Effector memory CD8-positive, alpha-beta T cell (primary cell): ENCODE data around the gene NAALADL1.
"Not testable (repeated sequence)": the region's sequence is repeated elsewhere in the genome, so short reads cannot be mapped to it uniquely, and the experiment has no call there.

Experiments
- ATAC-seq: fragments of 150-1000 bp; cut with Tn5 transposase; replicated peaks from 2 replicates; pipeline ENCODE4 v1.10.0; 2021; ENCODE audit warnings: mild to moderate bottlenecking, moderate library complexity
- DNase-seq, 3 experiments: peaks; one replicate each; pipeline ENCODE4 v3.0.0; 2021
- H3K27ac Mint-ChIP-seq, 2 donors: one replicate each; pipeline ENCODE4 v1.8.0; 2022; ENCODE audit warnings: mild to moderate bottlenecking in 2 of 2, mixed read lengths in 2 of 2, moderate library complexity in 2 of 2
- H3K27me3 Mint-ChIP-seq, 2 donors: one replicate each; pipeline ENCODE4 v1.8.0; 2022; ENCODE audit warnings: mixed read lengths in 2 of 2
- H3K36me3 Mint-ChIP-seq: one replicate; pipeline ENCODE4 v1.8.0; 2022; ENCODE audit warnings: mild to moderate bottlenecking, moderate library complexity, mixed read lengths; ENCODE audit not compliant: insufficient read depth
- H3K4me1 Mint-ChIP-seq, 2 donors: one replicate each; pipeline ENCODE4 v1.8.0; 2022; ENCODE audit warnings: low read depth in 2 of 2, mixed read lengths in 2 of 2
- H3K4me3 Mint-ChIP-seq, 2 donors: one replicate each; pipeline ENCODE4 v1.8.0; 2022; ENCODE audit warnings: mild to moderate bottlenecking in 2 of 2, mixed read lengths in 2 of 2, moderate library complexity in 2 of 2
- H3K9me3 Mint-ChIP-seq, 2 donors: one replicate each; pipeline ENCODE4 v1.8.0; 2022; ENCODE audit warnings: mixed read lengths in 2 of 2

The NAALADL1 gene

DNA sequence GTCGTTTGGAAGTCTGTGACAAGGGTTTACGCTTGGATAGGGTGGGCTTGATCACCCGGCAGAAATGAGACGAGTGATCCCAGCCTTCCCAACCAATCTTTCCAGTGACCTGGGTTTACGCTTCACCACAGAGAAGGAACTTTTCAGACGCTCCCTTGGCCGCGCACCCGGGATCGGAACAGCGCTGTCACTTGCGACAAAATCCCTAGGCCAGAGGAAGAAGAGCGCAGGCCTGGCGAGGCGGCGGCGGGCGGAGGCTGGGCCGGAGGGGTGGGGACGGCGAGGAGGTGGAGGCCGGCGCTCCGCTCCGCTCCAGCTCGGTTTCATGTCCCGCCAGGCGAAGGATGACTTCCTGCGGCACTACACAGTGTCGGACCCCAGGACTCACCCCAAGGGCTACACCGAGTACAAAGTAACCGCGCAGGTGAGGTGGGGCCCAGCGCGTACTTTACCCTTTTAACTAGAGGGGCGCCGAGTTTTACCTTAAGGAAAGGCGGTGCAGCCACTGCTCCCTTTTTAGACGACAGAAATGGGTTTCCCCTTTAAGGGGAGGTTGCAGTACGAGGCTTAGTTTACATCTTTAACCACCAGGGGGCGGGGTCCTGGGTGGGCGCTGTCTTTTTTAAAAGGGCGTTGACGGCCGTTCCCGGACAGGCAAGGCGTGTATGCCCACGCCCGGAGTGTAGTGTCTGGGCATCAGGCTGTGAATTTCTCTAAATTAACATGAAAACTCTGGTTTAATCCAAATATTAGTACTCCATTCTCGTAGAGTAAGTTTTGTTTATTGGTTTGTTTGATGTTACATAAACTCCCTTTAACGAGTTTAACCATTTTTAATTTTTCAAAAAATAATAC lies 30.9 kb downstream of the NAALADL1 start, which contains the start of gene SNX15:
SNX15 (plus strand) TSS at position 227 of the 855 bp plus-strand sequence; CDS start at position 326, 99 bp downstream.
- H3K4me1 Mint-ChIP-seq: peaks cover 10 to 15% of the 10 kb centered on the region in 2 donors
- DNase-seq: peak; percentile 87 to 92 (median 90)
- H3K9me3 Mint-ChIP-seq: no peaks in the 10 kb centered on the region
- peak within 1 kb of the TSS in 1 of 2 donors; percentile 76 for H3K27ac Mint-ChIP-seq
- peak; percentile 93 for ATAC-seq
- no peaks in the 10 kb centered on the region for H3K27me3 Mint-ChIP-seq
- peaks cover 14% of the 10 kb centered on the region for H3K36me3 Mint-ChIP-seq
- H3K4me3 Mint-ChIP-seq: peak within 1 kb of the TSS; percentile 74 to 76

DNA sequence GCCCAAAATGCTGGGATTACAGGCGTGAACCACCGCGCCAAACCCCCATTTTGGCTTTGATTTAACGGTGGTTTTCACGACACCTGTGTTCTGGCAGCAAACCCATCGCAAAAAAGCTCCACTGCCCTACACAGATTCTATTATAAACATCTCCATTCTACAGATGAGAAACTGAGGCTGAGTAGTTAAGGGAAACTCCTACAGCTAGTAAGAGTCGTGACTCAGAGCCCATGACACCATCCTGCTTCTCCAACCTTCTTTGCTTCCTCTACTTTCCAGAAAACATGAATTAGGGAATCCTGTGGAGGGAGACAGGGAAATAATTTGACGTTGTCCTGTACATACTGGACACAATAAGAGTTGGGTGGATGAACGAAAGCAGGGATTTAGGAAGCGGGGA lies 31.5 kb downstream of the NAALADL1 start:
- Mint-ChIP-seq H3K4me3 (peak overlapping the region; percentile 74 to 76), H3K27me3 (no peaks in the 10 kb centered on the region), H3K9me3 (no peaks in the 10 kb centered on the region), H3K36me3 (peaks cover 15% of the 10 kb centered on the region), H3K4me1 (peaks cover 10 to 15% of the 10 kb centered on the region in 2 donors), H3K27ac (no peak overlapping the region)
- DNase-seq (no peak), ATAC-seq (no peak)

DNA sequence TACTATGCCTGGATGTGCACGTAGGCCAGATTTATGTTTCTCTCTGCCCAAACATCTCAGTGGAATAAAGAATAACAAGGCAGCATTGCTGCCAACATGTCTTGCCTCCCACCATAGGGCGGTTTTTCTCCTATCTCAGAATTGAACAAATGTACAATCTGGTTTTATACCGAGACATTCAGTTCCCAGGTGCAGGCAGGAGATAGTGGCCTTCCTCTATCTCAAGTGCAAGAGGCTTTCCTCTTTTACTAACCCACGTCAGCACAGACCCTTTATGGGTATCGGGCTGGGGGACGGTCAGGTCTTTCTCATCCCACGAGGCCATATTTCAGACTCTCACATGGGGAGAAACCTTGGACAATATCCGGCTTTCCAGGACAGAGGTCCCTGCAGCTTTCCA lies 34.9 kb downstream of the NAALADL1 start:
- not testable (repeated sequence) for ATAC-seq, H3K9me3 Mint-ChIP-seq, H3K27ac Mint-ChIP-seq, H3K4me3 Mint-ChIP-seq, H3K27me3 Mint-ChIP-seq, DNase-seq
- Mint-ChIP-seq H3K36me3 (peaks cover 26% of the 10 kb centered on the region), H3K4me1 (peaks cover 10 to 15% of the 10 kb centered on the region in 2 donors)

DNA sequence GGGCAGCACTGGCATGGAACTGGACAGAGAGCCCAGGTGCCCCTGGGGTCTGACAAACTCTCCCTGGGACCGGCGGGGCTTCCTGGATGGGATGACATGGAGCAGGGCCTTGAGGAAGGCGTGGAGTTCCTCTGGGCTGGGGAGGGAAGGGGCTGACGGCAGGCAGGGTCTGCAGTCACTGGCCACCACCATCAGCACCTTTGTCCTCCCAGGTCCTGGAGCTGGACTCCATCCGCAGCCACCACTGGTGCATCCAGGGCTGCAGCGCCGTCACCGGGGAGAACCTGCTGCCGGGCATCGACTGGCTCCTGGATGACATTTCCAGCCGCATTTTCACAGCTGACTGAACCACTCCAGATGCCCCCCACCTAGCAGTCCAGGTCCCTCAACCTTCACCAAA lies 36.8 kb downstream of the NAALADL1 start:
- Mint-ChIP-seq H3K4me3 (no peak overlapping the region), H3K9me3 (no peaks in the 10 kb centered on the region), H3K27ac (peak overlapping the region in 1 of 2 donors; percentile 41), H3K27me3 (no peaks in the 10 kb centered on the region), H3K36me3 (peaks cover 16% of the 10 kb centered on the region), H3K4me1 (peaks cover 3 to 7% of the 10 kb centered on the region in 2 donors)
- ATAC-seq: no peak
- no peak for DNase-seq

DNA sequence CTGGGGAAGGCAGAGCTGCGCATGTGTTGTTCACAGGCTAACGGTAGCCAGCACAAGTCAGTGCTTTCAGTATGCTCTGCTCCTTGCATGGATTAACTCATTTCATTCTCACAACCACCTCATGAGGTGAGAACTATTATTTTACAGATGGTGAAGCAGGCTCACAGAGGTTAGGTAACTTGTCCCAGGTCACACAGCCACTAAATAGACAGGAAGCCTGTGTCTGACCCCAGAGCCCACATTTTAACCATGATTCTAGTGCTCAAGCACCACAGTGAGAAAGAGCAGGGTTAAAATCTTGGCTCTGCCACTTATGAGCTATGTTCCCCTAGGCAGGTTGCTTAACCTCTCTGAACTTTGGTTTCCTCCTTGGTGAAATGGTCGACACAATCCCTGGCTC lies 37.4 kb downstream of the NAALADL1 start:
- Mint-ChIP-seq H3K27me3 (no peaks in the 10 kb centered on the region), H3K27ac (peak overlapping the region in 1 of 2 donors; percentile 41), H3K4me3 (no peak overlapping the region), H3K4me1 (peaks cover 6 to 10% of the 10 kb centered on the region in 2 donors), H3K9me3 (no peaks in the 10 kb centered on the region), H3K36me3 (peaks cover 18% of the 10 kb centered on the region)
- ATAC-seq: no peak
- DNase-seq: no peak

DNA sequence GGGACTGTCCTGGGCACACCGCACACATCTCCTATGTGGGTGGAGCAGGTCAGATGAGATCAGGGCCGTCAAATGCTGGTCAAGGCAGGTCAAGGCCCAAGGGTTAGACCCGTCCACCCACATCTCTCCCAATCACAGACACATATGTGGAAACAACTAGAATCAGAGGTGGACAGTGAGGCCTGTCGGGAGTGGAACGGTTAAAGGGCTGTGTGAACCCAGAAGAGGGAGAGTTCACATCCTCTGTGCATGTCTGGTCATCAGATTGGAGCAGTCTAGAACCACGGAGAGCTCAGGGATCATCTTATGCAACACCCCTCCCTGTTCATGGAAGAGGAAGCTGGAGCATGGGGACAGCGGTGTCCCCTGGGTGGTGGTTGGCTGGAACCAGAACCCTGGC lies 38.5 kb downstream of the NAALADL1 start:
- DNase-seq (no peak), ATAC-seq (no peak)
- Mint-ChIP-seq H3K4me1 (peaks cover 10 to 15% of the 10 kb centered on the region in 2 donors), H3K27me3 (no peaks in the 10 kb centered on the region), H3K36me3 (peaks cover 20% of the 10 kb centered on the region), H3K27ac (no peak overlapping the region), H3K4me3 (no peak overlapping the region), H3K9me3 (no peaks in the 10 kb centered on the region)

DNA sequence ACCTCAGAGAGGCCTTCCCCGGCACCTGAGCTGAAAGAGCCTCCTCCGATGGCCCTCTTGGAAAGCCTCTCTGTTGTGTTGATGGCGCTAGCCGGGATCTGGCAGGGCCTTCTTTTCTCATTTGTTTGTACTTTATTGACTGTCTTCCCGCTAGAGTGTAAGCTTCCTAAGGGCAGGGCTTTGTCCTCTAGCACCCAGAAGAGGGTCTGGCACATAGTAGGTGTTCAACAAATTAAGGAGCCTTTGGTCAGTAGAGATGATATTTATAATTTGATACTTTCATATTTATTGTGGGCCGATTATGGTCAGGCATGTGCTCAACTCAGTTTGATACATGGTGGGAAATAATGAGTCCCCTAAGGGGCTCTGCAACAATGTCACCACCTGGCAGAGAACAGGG lies 40.4 kb downstream of the NAALADL1 start:
- Mint-ChIP-seq H3K27me3 (no peaks in the 10 kb centered on the region), H3K36me3 (peaks cover 29% of the 10 kb centered on the region), H3K4me1 (peaks cover 19 to 22% of the 10 kb centered on the region in 2 donors), H3K9me3 (no peaks in the 10 kb centered on the region), H3K27ac (no peak overlapping the region), H3K4me3 (no peak overlapping the region)
- ATAC-seq: no peak
- DNase-seq: no peak

DNA sequence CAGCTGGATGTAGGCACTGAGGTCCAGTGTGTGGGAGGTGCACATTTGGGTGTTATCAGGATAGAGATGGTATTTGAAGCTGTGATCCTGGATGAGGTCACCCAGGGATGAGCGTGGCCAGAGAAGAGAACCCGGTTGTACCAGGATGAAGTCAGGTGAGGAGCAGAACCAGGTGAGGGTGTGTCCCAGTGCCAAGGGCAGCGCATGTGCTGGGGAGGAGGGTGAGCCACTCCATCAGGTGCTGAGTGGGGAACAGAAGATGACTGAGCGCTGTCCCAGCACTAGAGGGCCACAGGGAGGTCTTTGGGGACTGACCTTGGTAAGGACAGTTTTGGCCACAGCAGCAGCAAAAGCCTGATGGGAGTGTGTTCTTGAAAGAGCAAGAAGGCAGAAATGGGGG lies 41.6 kb downstream of the NAALADL1 start:
- ATAC-seq (no peak), DNase-seq (no peak)
- no peaks in the 10 kb centered on the region for H3K9me3 Mint-ChIP-seq
- peaks cover 23% of the 10 kb centered on the region for H3K36me3 Mint-ChIP-seq
- H3K27me3 Mint-ChIP-seq: no peaks in the 10 kb centered on the region
- no peak overlapping the region for H3K27ac Mint-ChIP-seq
- peaks cover 19 to 23% of the 10 kb centered on the region in 2 donors for H3K4me1 Mint-ChIP-seq
- no peak overlapping the region for H3K4me3 Mint-ChIP-seq

DNA sequence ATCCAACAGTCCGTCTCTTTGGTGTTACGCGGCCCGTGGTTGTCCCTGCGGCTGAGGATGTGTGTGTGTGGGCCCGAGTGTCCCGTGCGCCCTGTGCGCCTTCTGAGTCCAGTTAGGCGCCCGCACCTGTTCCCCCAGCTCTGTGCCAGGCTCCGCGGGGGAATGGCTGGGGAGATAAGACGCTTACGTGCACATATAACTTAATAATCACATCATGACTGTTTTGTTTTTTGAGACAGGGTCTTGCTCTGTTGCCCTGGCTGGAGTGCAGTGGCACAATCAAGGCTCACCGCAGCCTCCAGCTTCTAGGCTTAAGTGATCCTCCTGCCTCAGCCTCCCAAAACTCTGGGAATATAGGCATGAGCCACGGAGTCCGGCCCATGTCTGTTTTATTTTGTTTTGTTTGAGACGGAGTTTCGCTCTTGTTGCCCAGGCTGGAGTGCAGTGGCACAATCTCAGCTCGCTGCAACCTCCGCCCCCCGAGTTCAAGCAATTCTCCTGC lies 43.6 kb downstream of the NAALADL1 start:
- Mint-ChIP-seq H3K4me1 (peaks cover 19 to 23% of the 10 kb centered on the region in 2 donors), H3K27ac (peak overlapping the region in 1 of 2 donors; percentile 74), H3K4me3 (peak overlapping the region; percentile 80 to 86), H3K36me3 (peaks cover 20% of the 10 kb centered on the region), H3K27me3 (no peaks in the 10 kb centered on the region), H3K9me3 (no peaks in the 10 kb centered on the region)
- no peak for DNase-seq
- peak; percentile 0 for ATAC-seq

DNA sequence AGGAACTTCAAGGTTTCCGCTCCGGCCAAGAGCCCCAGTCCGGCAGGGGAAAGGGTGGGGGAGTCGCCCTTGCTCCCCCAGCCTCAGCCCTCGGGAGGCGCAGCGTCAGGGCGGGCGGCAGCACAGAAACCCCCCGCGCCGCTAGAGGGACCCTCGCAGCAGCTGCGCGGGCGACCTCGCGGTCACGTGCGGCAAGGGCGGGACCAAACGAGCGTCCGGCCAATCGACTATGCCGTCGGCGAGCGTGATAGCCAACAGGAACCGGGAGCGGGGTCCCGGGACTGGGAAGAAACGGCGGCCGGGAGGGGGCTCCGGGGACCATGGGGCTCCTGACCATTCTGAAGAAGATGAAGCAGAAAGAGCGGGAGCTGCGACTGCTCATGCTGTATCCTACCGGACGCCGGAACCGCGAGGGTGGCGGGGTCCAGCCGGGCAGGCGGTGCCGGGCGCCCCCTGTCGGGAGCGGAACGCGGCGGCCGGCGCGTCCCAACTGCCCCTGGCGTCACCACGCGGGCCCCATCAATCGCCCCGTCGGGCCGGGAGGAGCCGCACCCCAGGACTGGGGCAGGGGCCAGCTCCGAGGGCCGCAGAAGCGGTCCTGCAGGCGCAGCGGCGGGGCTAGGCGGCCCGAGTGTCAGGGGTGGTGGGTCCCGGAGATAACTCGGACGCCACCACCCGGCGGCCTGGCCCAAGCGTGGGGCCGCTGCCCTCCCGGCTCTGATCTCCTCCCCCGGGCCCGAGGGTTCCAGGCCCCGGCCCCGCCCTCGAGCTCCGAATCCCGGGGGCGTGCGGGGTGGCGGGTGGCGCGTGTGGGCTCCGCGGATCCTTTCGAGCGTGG lies 44.2 kb downstream of the NAALADL1 start, which contains the start of gene ARL2:
ARL2 (plus strand) TSS at position 273 of the 838 bp plus-strand sequence; CDS start at position 321, 48 bp downstream.
- H3K9me3 Mint-ChIP-seq: no peaks in the 10 kb centered on the region
- peaks cover 19 to 23% of the 10 kb centered on the region in 2 donors for H3K4me1 Mint-ChIP-seq
- H3K4me3 Mint-ChIP-seq: peak within 1 kb of the TSS; percentile 87 to 89
- peak within 1 kb of the TSS; percentile 94 to 95 for H3K27ac Mint-ChIP-seq
- H3K36me3 Mint-ChIP-seq: peaks cover 18% of the 10 kb centered on the region
- peak; percentile 76 for ATAC-seq
- peak; percentile 78 to 82 (median 80) for DNase-seq
- no peaks in the 10 kb centered on the region for H3K27me3 Mint-ChIP-seq

DNA sequence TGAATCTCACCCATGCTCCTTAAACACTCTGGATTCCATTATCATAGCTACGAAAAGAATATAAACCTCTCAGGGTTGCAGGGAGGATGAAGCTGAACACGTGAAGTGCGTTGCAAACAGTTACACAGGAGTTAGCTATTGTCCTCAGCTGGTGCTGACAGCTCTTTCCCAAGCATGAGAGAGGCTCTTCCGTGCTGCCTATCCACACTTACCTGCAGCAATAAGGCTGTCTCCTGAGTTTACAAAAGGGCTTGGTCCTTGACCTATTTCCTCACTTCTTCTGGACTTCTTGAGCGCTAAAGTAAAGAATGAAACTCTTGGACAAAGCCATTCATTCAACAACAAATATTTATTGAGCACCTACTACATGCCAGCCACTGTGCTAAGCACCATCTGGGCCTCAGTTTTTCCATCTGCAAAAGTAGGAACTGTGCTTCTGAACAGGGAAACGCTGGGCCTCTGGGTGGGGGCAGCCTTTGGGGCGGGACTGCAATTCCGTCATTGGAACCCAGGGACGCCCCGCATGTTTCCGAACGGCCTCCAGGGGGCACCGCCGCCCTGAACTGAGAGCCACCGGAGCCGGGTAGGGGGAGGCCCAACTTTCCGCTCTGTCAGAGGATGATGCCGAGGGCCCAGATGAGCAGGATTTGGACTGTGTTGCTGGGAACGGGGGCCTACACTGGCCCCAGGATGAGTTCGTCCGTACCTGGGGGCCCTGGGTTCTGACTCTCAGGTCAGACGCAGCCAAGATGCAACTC lies 45.0 kb downstream of the NAALADL1 start:
- Mint-ChIP-seq H3K4me3 (peak overlapping the region; percentile 87 to 89), H3K27ac (peak overlapping the region; percentile 94 to 95), H3K27me3 (no peaks in the 10 kb centered on the region), H3K36me3 (peaks cover 13% of the 10 kb centered on the region), H3K4me1 (peaks cover 19 to 23% of the 10 kb centered on the region in 2 donors), H3K9me3 (no peaks in the 10 kb centered on the region)
- peak; percentile 84 for ATAC-seq
- DNase-seq: peak; percentile 87 to 90 (median 88)

DNA sequence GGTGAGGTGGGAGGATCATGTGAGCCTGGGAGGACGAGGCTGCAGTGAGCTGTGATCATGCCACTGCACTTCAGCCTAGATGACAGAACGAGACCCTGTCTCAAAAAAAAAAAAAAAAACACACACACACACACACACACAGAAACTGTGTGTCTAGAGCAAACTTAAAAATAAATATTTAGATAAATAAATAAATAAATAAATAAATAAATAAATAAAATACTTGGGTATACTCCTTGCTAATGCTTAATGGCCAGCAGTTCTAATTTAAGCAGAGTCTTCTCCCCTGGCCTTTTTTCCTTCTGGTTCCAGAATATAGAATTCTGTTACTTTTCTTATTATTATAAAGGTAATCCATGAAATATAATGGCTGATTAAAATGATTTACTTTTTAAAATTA lies 49.5 kb downstream of the NAALADL1 start:
- Mint-ChIP-seq H3K27me3 (peaks cover 10% of the 10 kb centered on the region in 2 donors), H3K4me3 (no peak overlapping the region), H3K27ac (no peak overlapping the region), H3K4me1 (peaks cover 6 to 7% of the 10 kb centered on the region in 2 donors), H3K36me3 (peaks cover 8% of the 10 kb centered on the region), H3K9me3 (no peaks in the 10 kb centered on the region)
- DNase-seq (no peak), ATAC-seq (no peak)
